ENCODE data around the gene PCBP1. TPM values are rescaled to one million over a fixed set of nuclear protein-coding genes. Genes with fewer than 3 reads are reported as not detected.

The PCBP1 gene
- total and polyA plus RNA-seq, 9 of the 15 experiments (the other 6 are each of a cell fraction or from before 2014, with no cell fraction given) = 19.2 to 407 (median 78.1) TPM

DNA sequence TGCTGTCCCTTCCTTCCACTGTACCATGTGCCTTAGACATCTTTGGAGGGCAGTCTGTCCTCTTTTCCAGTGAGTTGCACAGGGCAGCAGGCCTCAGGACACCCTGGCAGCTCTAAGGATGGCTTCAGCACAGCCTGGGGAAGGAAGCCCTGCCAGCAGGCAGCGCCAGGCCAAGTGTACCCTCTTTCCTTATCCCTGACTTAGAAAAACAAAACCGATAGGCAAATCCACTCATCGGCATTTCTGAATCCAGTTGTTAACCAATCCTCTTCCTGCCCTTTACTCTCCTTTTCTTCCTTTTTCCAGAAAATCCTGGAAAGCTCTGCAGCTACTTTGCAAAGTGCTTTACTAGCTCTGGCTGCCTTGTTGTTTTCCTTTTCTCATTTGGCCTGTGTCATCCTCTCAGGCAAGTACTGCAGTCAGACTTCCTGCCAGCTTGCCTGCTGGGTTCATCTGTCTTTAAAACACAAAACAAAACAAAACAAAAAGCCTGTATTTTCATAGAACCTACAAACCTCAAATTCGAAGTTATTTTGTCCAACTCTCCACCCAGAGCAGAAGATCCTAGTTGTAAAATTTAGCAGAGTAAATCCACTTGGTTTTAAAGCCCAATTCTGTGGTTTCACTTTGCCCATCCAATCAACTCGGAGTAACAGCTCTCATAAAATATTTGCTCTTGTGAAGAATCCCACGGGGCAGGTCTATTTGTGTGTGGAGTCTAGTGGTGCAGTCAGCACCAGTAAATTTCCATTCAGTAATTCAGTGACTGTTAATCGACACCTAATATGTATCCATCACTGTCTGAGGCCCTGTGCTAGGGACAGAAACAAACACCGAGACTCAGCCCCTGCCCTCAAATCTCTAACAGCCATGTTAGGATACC, 45.2 kb downstream of the PCBP1 start (continued):
- TF ChIP-seq, protein P1, sequence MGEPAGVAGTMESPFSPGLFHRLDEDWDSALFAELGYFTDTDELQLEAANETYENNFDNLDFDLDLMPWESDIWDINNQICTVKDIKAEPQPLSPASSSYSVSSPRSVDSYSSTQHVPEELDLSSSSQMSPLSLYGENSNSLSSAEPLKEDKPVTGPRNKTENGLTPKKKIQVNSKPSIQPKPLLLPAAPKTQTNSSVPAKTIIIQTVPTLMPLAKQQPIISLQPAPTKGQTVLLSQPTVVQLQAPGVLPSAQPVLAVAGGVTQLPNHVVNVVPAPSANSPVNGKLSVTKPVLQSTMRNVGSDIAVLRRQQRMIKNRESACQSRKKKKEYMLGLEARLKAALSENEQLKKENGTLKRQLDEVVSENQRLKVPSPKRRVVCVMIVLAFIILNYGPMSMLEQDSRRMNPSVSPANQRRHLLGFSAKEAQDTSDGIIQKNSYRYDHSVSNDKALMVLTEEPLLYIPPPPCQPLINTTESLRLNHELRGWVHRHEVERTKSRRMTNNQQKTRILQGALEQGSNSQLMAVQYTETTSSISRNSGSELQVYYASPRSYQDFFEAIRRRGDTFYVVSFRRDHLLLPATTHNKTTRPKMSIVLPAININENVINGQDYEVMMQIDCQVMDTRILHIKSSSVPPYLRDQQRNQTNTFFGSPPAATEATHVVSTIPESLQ (CRISPR knock-in tag; IDR thresholded peaks at IDR 0.05) = no peak
- TF ChIP-seq ZNF134 (CRISPR knock-in tag; conservative IDR thresholded peaks at IDR 0.05) (no peak), NR1H2 (CRISPR knock-in tag; IDR thresholded peaks at IDR 0.05) (no peak), NCOR1 (IDR thresholded peaks at IDR 0.05) (no peak), ZNF232 (CRISPR knock-in tag; IDR thresholded peaks at IDR 0.05) (no peak), MCM5 (IDR thresholded peaks at IDR 0.05; ENCODE audit: low read depth) (no peak), BDP1 (IDR thresholded peaks at IDR 0.05; ENCODE audit: insufficient read depth, insufficient read length) (no peak)
- TF ChIP-seq, protein P2, sequence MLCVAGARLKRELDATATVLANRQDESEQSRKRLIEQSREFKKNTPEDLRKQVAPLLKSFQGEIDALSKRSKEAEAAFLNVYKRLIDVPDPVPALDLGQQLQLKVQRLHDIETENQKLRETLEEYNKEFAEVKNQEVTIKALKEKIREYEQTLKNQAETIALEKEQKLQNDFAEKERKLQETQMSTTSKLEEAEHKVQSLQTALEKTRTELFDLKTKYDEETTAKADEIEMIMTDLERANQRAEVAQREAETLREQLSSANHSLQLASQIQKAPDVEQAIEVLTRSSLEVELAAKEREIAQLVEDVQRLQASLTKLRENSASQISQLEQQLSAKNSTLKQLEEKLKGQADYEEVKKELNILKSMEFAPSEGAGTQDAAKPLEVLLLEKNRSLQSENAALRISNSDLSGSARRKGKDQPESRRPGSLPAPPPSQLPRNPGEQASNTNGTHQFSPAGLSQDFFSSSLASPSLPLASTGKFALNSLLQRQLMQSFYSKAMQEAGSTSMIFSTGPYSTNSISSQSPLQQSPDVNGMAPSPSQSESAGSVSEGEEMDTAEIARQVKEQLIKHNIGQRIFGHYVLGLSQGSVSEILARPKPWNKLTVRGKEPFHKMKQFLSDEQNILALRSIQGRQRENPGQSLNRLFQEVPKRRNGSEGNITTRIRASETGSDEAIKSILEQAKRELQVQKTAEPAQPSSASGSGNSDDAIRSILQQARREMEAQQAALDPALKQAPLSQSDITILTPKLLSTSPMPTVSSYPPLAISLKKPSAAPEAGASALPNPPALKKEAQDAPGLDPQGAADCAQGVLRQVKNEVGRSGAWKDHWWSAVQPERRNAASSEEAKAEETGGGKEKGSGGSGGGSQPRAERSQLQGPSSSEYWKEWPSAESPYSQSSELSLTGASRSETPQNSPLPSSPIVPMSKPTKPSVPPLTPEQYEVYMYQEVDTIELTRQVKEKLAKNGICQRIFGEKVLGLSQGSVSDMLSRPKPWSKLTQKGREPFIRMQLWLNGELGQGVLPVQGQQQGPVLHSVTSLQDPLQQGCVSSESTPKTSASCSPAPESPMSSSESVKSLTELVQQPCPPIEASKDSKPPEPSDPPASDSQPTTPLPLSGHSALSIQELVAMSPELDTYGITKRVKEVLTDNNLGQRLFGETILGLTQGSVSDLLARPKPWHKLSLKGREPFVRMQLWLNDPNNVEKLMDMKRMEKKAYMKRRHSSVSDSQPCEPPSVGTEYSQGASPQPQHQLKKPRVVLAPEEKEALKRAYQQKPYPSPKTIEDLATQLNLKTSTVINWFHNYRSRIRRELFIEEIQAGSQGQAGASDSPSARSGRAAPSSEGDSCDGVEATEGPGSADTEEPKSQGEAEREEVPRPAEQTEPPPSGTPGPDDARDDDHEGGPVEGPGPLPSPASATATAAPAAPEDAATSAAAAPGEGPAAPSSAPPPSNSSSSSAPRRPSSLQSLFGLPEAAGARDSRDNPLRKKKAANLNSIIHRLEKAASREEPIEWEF (CRISPR knock-in tag; IDR thresholded peaks at IDR 0.05) = no peak
- TF ChIP-seq, protein P3, sequence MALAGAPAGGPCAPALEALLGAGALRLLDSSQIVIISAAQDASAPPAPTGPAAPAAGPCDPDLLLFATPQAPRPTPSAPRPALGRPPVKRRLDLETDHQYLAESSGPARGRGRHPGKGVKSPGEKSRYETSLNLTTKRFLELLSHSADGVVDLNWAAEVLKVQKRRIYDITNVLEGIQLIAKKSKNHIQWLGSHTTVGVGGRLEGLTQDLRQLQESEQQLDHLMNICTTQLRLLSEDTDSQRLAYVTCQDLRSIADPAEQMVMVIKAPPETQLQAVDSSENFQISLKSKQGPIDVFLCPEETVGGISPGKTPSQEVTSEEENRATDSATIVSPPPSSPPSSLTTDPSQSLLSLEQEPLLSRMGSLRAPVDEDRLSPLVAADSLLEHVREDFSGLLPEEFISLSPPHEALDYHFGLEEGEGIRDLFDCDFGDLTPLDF (CRISPR knock-in tag; IDR thresholded peaks at IDR 0.05) = no peak
- TF ChIP-seq, protein P4, sequence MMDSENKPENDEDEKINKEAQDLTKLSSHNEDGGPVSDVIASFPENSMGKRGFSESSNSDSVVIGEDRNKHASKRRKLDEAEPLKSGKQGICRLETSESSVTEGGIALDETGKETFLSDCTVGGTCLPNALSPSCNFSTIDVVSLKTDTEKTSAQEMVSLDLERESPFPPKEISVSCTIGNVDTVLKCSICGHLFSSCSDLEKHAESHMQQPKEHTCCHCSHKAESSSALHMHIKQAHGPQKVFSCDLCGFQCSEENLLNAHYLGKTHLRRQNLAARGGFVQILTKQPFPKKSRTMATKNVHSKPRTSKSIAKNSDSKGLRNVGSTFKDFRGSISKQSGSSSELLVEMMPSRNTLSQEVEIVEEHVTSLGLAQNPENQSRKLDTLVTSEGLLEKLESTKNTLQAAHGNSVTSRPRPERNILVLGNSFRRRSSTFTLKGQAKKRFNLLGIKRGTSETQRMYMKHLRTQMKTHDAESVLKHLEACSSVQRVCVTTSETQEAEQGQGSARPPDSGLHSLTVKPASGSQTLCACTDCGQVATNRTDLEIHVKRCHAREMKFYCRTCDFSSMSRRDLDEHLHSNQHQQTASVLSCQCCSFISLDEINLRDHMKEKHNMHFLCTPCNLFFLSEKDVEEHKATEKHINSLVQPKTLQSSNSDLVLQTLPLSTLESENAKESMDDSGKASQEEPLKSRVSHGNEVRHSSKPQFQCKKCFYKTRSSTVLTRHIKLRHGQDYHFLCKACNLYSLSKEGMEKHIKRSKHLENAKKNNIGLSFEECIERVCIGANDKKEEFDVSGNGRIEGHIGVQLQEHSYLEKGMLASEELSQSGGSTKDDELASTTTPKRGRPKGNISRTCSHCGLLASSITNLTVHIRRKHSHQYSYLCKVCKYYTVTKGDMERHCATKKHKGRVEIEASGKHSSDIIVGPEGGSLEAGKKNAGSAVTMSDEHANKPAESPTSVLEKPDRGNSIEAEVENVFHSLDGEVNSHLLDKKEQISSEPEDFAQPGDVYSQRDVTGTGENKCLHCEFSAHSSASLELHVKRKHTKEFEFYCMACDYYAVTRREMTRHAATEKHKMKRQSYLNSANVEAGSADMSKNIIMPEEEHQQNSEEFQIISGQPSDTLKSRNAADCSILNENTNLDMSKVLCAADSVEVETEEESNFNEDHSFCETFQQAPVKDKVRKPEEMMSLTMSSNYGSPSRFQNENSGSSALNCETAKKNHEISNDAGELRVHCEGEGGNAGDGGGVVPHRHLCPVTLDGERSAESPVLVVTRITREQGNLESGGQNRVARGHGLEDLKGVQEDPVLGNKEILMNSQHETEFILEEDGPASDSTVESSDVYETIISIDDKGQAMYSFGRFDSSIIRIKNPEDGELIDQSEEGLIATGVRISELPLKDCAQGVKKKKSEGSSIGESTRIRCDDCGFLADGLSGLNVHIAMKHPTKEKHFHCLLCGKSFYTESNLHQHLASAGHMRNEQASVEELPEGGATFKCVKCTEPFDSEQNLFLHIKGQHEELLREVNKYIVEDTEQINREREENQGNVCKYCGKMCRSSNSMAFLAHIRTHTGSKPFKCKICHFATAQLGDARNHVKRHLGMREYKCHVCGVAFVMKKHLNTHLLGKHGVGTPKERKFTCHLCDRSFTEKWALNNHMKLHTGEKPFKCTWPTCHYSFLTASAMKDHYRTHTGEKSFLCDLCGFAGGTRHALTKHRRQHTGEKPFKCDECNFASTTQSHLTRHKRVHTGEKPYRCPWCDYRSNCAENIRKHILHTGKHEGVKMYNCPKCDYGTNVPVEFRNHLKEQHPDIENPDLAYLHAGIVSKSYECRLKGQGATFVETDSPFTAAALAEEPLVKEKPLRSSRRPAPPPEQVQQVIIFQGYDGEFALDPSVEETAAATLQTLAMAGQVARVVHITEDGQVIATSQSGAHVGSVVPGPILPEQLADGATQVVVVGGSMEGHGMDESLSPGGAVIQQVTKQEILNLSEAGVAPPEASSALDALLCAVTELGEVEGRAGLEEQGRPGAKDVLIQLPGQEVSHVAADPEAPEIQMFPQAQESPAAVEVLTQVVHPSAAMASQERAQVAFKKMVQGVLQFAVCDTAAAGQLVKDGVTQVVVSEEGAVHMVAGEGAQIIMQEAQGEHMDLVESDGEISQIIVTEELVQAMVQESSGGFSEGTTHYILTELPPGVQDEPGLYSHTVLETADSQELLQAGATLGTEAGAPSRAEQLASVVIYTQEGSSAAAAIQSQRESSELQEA (IDR thresholded peaks at IDR 0.05; ENCODE audit: low read depth) = no peak

Data from K562 (cell line).